Activated T-helper 1 cell treated with Interleukin-2 at 50 U/mL for 16 hours (primary cell): Measurements from ENCODE around the gene DBNDD2.

Experiments
- DNase-seq: peaks from one replicate; pipeline ENCODE4 v3.0.0-alpha.2; 2020; ENCODE audit warnings: low read depth

The DBNDD2 gene

GRCh38 chr20:45452238-45452637, 44.1 kb downstream of the DBNDD2 start:
- DNase-seq = no peak

GRCh38 chr20:45452772-45453691, 44.9 kb downstream of the DBNDD2 start:
- DNase-seq = no peak

- no peak for DNase-seq
These were observed 48.5 kb downstream of the DBNDD2 start for GRCh38 chr20:45456632-45457031.

GRCh38 chr20:45459606-45460005, 51.5 kb downstream of the DBNDD2 start:
- DNase-seq = no peak
